Retinal pigment epithelial cell (primary cell): Measurements from ENCODE around the gene ACKR3.

Experiments
- DNase-seq: peaks from one replicate; pipeline ENCODE4 v3.0.0-alpha.2; 2010; ENCODE audit warnings: low read depth
- H3K4me3 ChIP-seq: 2 replicates; pipeline ENCODE4 v1.5.1; 2011; ENCODE audit warnings: mild to moderate bottlenecking, low read length, control low read depth, moderate library complexity
- TF ChIP-seq, protein P1 (sequence below): conservative IDR thresholded peaks from 2 replicates; pipeline ENCODE4 v1.5.1; 2011; ENCODE audit warnings: low read depth, low read length, control low read depth, inconsistent platforms

ACKR3 gene

DNA sequence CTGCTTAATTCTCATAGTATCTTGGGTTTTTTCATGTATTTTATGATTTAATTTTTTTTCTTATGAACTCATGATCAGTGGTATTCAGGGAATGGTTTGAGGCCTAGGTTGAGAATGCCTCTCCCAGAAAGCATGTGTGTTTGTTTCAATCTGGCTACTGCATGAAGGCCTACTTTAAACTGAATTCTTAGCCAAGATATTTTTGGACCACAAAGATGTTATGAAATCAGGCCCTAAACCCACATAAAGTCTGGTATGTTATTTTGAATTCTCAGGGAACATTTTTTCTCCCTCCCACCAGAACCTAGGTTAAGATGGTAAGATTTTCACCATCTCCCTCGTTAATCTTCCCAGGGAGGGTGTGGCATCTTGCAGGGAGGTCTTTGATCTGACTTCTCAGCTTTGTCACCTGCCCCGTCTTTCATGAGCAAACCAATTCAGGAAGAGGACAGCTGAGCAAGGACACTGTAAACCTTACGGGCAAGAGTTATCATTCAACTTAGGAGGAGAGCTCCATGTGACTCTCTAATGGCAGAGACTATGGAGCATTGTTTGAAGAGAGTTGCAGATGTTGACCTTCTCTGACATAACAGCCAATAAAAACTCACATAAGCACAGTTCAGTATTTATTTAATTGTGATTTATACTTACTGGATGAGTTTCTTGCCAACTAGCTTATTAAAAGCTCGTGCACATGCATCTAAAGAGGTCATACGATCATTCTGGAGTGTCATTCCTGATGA is 21.3 kb upstream of the ACKR3 start:
- no peak overlapping the region for H3K4me3 ChIP-seq
- TF ChIP-seq, protein P1, sequence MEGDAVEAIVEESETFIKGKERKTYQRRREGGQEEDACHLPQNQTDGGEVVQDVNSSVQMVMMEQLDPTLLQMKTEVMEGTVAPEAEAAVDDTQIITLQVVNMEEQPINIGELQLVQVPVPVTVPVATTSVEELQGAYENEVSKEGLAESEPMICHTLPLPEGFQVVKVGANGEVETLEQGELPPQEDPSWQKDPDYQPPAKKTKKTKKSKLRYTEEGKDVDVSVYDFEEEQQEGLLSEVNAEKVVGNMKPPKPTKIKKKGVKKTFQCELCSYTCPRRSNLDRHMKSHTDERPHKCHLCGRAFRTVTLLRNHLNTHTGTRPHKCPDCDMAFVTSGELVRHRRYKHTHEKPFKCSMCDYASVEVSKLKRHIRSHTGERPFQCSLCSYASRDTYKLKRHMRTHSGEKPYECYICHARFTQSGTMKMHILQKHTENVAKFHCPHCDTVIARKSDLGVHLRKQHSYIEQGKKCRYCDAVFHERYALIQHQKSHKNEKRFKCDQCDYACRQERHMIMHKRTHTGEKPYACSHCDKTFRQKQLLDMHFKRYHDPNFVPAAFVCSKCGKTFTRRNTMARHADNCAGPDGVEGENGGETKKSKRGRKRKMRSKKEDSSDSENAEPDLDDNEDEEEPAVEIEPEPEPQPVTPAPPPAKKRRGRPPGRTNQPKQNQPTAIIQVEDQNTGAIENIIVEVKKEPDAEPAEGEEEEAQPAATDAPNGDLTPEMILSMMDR = no peak
- DNase-seq = no peak

DNA sequence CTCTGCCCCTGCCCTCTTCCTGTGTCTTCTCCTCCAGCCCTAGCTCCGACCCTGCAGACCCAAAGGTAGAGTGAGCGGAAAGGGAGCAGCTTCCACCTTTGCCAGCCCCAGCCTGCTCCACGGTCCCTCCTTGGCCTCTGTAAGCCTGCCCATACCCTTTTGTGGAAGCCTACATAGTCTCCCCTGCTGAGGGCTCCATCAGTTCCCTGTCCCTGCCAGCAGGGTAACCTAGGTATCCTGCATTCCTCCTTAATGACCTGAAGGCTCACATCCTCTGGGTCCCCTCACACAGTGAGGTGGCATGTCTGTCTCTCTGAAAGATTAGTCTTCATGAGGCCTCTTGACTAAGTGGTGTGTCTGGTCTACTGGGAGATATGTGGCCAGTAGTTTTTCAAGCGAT is 20.5 kb upstream of the ACKR3 start:
- TF ChIP-seq, protein P1 = no peak
- no peak overlapping the region for H3K4me3 ChIP-seq
- DNase-seq = no peak

DNA sequence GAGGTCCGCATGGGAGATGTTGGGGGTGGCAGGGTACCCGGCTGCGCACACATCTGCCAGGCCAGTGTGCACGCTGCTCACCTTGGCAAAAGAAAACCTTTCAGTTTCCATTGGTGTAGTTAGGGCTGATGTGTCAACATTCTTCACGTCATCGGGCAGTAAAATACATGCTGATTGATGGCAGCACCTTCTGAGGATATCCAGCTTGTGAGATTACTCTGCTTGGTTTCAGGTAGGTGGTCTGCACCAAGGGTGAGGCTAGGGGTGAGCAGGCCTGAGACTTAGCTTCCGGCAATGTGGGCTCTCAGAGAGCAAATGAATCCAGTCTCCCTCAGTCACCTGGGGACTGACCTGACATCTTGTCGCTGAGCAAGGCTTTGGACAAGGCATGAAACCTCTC is 19.3 kb upstream of the ACKR3 start:
- TF ChIP-seq, protein P1 = no peak
- DNase-seq = no peak

DNA sequence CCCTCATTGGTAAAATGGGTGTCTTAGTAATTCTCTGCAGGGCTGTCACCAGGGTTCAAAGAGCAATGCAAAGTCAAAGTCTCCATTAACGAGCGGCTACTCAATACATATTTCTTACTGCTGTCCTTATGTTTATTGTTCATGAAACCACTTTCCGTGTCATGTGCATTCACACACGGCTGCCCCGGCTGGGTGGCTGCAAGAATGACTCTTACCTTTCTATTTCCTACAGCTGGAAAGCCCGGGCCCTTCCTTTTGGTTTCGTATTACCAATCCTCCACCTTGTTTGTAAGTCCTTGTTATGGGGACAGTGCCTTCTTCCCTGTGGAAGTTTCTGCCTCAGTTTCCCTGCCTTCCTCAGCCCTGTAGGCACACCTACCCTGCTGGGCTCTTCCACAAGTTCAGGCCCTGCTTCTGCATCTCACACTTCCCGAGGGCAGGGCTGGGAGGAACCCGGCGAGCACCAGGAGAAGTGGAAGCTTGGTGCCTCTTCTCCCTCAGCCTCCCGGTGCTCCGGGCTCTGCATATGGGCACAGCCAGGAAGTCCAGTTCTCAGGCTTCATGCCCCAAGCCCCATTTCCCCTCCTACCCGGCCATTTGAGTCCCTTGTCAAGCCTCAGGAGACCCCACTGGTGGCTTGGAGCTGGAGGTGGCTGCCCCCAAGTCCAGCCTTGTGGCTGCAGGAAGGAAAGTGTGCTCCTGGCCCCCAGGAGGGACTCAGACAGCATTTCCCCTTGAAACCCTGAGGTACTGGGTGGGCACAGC is 18.7 kb upstream of the ACKR3 start:
- TF ChIP-seq, protein P1 = no peak
- H3K4me3 ChIP-seq = no peak overlapping the region
- no peak for DNase-seq

More for the DNA sequence above, 19.3 kb upstream of the ACKR3 start:
- no peak overlapping the region for H3K4me3 ChIP-seq

DNA sequence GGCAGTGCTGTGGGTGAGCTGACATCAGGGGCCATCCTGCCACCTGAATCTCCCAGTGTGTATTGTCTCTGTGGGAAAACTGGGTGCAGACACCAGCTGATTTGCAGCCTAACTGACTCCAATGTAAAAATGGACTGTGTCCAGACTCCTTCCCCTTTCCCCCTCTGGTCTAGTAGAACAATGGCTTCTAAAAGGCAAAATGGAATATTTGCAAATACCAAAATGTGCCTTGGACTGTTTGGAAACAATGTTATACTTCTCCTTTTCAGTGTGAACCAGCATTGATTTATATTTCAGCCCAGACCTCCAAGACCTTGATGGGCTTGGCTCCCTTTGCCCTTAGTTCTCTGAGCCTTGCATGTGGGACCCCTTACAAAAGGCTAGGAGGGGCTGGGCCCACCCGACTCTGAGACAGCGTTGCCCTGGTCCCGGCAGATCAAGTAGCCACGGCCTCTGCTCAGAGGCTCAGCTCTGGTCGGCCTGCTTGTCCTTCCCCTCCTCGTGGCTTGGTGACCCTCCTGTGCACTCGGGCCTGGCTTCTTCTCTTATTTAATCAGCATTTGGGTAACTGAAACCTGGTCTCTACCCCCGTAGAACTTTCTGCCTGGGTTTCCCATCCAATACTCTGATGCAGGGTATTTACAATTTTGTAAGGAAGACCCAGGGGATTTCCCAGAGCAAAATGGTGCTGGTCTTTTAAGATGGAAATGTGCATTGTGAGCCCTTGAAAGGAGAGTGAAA is 18.0 kb upstream of the ACKR3 start:
- TF ChIP-seq, protein P1 = no peak
- no peak overlapping the region for H3K4me3 ChIP-seq
- no peak for DNase-seq

DNA sequence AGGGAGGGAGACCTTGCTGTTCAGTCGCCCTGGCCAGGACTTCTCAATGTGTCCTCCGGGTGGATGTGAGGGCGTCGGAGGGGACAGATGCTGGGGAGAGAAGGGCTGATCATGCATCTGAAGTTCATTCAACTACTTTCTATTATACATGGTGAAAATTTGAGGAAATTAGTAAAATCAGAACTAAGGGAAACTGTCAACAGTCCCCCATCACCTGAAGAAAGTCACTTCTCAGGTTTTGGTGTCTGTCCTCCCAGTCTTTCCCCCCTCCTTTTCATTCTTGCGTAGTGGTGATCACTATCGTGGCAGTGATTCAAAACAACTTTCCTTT is 17.4 kb upstream of the ACKR3 start:
- no peak for DNase-seq
- TF ChIP-seq, protein P1 = no peak
- no peak overlapping the region for H3K4me3 ChIP-seq
